Stimulated activated CD8-positive, alpha-beta memory T cell treated with anti-CD3 and anti-CD28 coated beads, Interleukin-15, amount 100 ng/mL, for 24 hours (primary cell): ENCODE data around the gene TMPRSS6.
"Not testable (repeated sequence)": the region's sequence is repeated elsewhere in the genome, so short reads cannot be mapped to it uniquely, and the experiment has no call there.

Experiments
- DNase-seq: peaks from one replicate; pipeline ENCODE4 v3.0.0-alpha.2; 2020; ENCODE audit warnings: low read depth

TMPRSS6 gene

GRCh38 chr22:37088750-37089408 lies 20.6 kb downstream of the TMPRSS6 start:
- DNase-seq, result no peak

GRCh38 chr22:37088108-37088605 lies 21.4 kb downstream of the TMPRSS6 start:
- no peak for DNase-seq

- DNase-seq, result no peak
These were observed 23.3 kb downstream of the TMPRSS6 start for GRCh38 chr22:37086184-37086583.

DNA sequence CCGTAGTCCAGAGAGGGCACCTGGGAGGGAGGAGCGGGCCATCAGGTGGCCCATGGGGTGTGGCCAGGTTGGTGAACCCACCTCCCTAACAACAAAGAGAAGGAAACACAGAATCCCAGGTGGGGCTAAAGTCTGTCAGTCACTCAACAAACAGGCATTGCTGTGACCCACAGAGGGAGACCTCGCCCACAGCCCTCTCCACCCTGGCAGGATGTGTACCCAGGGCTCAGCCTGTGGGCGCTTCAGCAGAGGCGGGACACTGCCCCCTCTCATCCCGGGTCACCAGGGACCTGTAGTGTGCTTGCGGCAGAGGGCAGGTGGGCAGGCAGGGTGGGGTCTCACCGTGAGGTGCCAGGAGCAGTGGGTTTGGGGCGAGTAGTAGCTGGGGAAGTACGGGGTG lies 25.1 kb downstream of the TMPRSS6 start:
- no peak for DNase-seq

DNA sequence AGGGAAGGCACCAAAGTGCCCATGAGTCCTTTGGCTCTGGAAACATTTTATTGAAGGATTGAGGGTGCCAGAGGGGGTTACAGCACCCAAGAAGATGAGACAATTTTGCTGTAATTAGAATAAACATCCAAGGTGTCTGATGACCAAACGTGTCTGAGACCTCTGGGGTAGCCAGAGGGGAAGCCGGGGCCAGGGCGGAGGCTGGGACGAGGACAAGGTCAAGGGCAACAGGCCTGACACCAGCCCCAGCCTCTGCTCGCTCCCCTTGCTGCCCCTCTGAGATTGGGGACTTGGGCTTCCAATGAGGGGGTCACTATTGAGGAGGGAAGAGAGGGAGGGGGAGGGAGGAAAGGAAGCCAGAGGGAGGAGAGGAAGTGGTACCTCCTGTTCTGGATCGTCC lies 25.6 kb downstream of the TMPRSS6 start:
- no peak for DNase-seq

- no peak for DNase-seq
These were observed 27.2 kb downstream of the TMPRSS6 start for GRCh38 chr22:37082251-37082873.

- DNase-seq, result no peak
These were observed 28.7 kb downstream of the TMPRSS6 start for GRCh38 chr22:37080838-37081237.

- DNase-seq, result no peak
These were observed 29.1 kb downstream of the TMPRSS6 start for GRCh38 chr22:37080438-37080837.

- peak; percentile 42 for DNase-seq
These were observed 29.8 kb downstream of the TMPRSS6 start for GRCh38 chr22:37079668-37080171.

DNA sequence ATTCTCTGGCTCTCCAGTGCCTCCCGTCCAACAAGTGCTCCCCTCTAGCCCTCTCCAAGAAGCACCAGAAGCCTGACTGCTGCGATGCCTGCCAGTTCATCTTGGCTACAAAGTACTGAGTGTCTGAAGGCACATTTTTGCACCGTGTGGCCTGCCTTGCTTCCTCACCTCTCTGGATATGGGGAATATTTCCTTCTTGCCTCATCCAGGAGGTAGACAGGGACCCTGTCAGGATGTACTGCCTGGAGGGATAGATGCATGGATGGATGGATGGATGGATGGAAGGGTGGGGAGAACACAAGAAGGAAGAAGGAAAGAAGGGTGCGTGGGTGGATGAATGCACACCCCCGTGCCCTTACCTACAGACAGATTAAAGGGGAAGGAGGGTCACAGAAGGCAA lies 30.4 kb downstream of the TMPRSS6 start:
- no peak for DNase-seq

DNA sequence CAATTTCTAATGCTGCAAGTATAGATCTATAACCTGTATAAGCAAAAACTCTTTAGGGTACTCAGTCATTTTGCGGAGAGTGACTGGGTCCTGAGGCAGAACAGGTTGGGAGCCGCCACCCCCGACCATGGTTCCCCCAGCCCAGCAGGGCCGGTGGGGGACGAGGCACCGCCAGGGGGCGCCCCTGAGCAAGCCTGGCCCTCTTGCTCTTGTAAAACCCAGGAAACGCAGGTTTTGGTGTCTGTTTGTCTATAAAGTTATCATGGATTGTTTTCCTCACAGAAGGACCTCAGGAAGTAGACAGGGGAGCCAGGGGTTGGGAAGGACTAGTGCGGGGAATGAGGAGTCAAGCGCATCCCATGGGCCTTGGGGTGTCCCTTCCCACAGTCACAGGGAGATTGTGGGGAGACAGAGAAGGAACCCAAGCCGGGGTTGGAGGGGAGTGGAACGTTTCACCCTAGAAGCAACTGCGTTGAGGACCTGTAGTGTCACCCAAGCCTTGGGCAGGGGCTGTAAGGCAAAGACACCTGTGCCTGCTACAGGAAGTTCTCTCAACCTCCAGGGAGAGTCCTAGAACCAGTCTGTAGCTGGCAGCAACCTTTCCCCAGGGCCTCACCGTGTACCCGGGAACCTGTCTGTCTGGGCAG lies 31.6 kb downstream of the TMPRSS6 start:
- DNase-seq, result peak; percentile 89

- no peak for DNase-seq
These were observed 33.6 kb downstream of the TMPRSS6 start for GRCh38 chr22:37075822-37076433.

DNA sequence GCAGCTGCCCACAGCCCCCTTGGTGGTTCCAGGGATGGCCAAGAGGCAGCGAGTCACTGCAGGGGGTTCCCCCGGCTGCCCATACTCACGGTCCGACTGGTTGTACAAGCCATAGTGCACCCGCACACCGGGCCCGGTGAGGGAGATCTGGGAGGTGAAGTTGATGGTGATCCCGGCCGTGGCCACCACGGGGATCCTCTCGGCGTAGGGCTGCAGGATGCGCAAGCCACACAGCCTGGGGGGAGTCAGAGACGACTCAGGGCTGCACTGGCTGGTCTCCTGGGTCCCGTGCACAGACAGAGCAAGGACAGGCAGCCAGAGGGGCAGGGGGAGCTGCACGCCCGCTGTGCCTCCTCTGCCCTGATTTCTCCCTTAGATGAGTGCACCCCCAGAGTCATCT lies 34.5 kb downstream of the TMPRSS6 start:
- no peak for DNase-seq

DNA sequence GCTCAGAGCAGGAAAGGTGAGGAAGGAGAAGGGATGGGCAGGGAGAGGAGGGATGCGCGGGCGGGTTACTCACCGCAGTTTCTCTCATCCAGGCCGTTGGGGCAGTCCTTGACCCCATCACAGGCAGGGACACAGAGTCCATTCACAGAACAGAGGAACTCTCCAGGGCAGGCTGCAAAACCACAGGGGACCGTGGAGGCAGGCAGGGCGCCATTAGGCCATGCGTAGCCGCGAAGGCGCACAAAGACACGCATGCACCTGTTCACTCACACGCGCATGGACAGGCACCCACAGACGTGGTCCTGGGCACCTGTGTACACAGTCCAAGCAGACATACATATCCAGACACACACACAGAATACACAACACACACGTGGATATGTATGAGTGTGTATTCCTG lies 35.0 kb downstream of the TMPRSS6 start:
- no peak for DNase-seq

DNA sequence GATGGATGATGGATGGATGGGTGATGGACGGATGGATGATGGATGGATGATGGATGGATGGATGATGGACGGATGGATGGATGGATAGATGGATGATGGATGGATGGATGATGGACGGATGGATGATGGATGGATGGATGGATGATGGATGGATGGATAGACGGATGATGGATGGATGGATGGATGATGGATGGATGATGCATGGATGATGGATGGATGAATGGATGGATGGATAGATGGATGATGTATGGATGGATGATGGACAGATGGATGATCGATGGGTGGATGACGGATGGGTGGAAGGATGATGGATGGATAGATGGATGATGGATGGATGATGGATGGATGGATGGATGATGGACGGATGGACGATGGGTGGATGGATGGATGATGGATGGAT lies 36.8 kb downstream of the TMPRSS6 start:
- no peak for DNase-seq

GRCh38 chr22:37071850-37072592 lies 37.5 kb downstream of the TMPRSS6 start:
- not testable (repeated sequence) for DNase-seq

GRCh38 chr22:37070744-37071143 lies 38.8 kb downstream of the TMPRSS6 start:
- no peak for DNase-seq

- DNase-seq, result no peak
These were observed 39.2 kb downstream of the TMPRSS6 start for GRCh38 chr22:37070334-37070733.

DNA sequence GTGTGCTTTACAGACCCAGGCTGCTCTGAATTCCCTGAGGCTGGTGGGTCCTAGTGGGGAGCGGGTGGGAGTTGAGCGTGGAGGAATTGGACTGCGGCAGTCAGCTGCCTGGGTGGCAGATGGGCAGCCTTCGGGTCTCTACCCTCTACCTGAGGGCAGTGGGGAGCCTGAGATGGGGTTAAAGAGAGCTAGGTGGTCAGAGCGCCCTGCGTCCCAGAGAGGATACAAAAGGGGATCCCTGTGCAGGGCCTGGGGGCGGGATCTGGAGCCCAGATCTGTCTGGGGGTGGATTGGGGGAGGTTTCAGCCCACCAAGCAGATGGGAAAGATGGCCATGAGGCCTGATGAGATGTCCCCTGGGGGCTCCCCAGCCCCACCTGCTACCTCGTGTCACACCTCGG lies 39.8 kb downstream of the TMPRSS6 start:
- no peak for DNase-seq

DNA sequence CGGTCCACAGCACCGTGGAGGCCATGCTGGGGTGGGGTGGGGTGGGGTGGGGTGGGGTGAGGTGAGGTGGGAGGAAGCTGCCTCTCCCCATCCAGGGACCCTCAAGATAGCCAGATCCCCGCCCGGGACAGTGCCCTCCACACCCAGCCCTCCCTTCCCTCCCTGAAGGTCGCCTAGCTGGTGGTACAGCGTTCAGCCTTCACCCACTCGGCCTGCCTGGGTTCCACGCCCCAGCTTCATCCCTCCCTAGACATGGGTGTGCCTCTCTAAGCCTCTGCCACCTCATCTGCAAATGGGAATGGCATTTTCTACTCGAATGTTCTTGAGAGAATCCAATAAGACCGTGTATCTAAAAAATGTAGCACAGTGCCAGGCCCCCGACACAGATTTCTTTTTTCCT lies 40.2 kb downstream of the TMPRSS6 start:
- no peak for DNase-seq

- DNase-seq, result no peak
These were observed 40.7 kb downstream of the TMPRSS6 start for GRCh38 chr22:37068859-37069258.

DNA sequence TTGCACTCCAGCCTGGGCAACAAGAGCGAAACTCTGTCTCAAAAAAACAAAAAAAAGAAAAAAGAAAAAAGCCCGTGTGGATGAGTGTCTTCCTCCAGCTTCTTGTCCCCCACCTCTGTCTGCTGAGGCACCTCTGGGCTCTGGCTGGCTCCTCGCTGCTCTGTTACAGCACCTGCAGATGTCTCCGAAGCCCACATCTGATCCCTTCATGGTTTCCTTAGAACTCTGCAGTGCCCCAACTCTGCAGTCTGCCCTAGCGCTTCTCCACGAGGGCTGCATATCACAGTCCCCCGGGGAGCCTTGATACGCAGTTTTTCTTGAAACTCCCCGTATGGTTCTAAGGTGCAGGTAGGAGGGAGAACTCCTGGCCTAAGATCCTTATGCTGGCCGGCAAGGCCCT lies 42.1 kb downstream of the TMPRSS6 start:
- DNase-seq, result no peak
